HPDE6-E6E7 (cell line): ENCODE results near the gene CNPY1.

Source experiments
- DNase-seq: peaks from one replicate; pipeline ENCODE4 v3.0.0; 2011; ENCODE audit warnings: missing footprints; ENCODE audit errors: extremely low spot score

Gene CNPY1

GRCh38 chr7:155559519-155560108, 13.3 kb upstream of the CNPY1 start:
- no peak for DNase-seq

GRCh38 chr7:155558961-155559360, 12.6 kb upstream of the CNPY1 start:
- no peak for DNase-seq

- no peak for DNase-seq
Observed at GRCh38 chr7:155558351-155558750, 12.0 kb upstream of the CNPY1 start.

DNA sequence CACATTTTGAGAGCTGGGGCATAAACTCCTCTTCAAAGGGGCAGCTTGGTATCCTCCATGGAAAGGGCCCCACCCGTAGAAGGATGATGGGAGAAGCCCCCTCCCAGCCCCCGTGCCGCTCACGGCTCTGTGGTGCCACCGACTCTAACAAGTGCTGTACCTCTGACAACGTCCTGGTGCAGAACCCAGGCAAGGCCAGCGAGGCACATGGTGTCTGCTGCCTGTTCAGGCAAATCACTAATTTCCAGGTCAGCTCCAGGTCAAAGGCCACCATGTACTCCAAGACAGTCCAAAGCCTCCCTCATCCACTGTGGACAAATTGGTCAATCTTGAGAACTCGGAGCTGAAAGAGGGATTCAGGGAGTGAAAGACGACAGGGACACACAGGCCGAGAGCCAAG, 11.4 kb upstream of the CNPY1 start:
- DNase-seq: no peak

- no peak for DNase-seq
Observed at GRCh38 chr7:155556763-155557162, 10.4 kb upstream of the CNPY1 start.

DNA sequence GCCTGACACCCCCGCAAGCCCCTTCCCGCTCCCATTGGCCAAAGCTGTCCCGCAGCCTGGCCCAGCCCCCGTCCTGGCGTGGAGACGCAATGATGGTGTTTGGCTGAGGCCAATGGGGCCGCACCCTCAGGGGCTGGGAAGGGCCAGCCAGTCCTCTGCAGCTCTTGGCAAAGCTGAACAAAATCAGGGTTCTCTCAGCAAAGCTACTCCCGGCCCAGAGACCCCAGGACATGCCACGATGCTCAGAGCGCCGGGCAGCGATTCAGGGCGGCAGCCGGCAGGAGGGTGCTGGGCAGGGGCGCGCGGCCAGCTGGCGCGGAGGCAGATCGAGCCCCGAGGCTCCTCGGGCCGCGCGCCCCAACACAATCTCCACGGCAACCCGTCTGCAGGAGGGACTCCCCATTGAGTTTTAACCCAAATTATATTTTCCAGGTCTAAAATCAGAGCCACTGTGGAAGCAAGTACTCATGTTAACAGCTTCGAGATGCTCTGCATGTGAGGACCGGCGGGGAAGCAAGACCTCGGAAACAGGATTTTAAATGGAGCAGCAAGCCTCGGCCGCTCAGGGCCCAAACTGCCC, 8.8 kb upstream of the CNPY1 start:
- DNase-seq: no peak

DNA sequence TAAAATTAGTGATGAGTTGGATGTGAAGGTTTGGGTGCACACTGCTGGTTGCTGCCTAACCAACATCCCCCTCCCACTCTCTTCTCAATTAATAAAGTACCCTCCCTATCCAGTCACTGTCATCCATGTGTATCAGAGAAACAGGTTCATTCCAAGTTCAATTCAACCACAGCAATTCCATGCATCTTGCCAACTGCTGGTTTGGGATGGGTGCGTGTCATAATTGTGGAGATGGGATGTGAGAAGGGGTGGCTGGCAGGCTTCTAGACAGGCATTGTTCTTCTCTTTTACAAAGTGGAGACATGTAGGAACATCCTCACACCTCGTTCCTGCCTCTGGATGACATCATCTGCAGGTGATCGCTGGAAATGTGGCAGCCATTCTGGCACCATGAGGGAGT, 7.5 kb upstream of the CNPY1 start:
- DNase-seq: no peak

DNA sequence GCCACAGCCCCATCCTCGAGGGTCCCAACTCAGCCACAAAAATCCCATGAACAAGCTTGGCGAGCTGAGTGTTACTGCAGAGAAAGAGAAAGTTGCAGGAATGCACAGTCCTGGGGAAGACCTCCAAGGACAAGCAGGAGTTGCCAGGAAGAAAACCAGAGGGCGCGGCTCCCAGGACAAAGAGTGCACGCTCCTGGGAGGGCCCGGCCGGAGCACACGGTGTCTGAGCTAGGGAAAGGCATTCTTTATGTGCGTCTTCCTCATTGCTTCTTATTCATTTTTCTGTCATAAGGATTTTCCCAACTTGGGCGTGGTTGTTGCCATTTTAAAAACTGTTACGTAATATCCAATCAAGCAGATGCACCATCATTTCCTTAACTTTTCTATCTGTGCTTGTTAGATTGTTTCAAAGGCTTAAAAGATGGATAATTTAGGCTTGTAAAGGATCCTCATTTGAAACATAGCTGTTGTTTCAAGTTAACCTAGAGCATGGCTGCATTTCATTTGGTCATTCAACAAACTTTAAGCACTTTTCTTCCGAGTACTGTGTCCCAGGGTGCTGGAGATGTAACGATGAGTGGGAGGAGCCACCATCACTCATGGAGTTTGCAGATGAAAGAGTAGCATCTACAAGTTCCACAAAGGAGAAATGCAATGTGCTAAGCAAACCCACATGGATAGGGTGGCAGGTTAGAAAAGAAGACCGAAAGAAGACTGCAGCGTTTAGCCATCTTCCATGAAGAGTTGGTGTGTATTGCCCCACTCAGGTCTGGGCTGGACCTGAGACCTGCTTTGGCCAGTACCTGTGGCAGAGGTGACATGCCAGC, 5.6 kb upstream of the CNPY1 start:
- DNase-seq: no peak

GRCh38 chr7:155550916-155551315, 4.6 kb upstream of the CNPY1 start:
- DNase-seq: no peak

- no peak for DNase-seq
Observed at GRCh38 chr7:155549226-155549625, 2.9 kb upstream of the CNPY1 start.

DNA sequence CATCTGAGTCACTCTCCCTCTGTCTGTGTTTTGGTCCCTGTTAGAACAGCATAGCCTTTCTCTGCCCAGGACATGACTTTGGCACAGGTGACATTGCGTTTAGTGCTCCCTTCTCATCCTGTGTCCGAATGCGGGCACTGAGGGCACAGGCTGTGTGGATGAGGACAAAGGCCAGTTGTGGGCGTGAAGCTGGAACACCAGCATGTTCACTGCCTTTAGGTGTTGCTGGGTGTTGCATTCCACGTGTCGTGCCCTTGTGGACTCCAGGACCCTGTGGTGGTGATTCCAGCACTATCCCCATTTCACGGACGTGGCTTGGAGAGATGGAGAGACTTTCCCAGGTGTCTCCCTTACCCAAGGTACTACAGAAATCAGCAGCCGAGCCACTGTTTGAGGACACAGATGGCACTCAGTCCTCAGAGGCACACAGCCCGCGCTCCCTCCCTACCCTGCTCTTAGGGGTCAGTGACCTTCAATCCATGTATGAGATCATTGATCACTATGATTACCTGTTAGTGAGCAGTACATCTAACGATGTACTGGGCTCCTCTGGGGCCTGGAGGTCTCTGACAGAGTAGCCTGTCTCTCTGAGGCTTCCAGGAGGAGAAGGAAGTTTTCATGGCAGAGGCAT, 917 bp upstream of the CNPY1 start:
- no peak for DNase-seq

GRCh38 chr7:155545348-155545747, 1.0 kb downstream of the CNPY1 start:
- no peak for DNase-seq

DNA sequence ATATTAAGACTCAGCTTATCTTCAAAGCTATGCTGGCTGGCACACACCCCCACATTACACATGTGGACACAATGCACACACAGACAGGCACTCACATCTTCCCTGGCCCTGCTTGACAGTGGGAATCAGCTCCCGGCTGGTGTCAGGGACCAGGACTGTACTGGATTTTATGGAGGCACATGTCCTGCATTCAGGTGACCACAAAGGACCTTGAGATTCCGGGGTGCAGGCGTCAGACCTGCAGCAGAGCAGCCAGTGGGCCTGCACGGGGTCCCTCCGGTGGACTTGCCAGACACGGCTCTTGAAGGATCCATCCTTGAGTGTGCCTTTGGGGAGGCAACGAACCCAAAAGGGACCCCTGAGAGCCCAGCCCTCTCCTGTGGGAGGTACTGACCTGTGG, 1.9 kb downstream of the CNPY1 start:
- DNase-seq: no peak

DNA sequence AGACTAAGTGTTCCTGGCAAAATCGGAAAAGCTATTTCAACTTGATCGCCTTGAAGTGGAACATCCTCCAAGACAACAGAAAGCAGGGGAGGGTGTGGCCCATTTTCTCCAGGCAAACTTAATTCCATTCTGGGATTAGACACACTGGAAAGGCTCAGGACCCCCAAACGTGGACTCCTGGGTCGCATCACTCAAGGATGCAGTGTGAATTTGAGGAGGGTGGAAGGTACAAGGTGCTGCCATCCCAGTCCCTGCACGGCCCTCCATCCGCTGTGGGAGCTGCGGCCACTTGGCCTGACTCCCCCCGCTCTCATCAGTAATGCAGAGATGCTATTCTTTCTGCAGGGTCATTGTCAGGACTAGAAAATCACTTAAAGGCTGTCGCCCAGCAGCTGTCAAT, 2.4 kb downstream of the CNPY1 start:
- no peak for DNase-seq

DNA sequence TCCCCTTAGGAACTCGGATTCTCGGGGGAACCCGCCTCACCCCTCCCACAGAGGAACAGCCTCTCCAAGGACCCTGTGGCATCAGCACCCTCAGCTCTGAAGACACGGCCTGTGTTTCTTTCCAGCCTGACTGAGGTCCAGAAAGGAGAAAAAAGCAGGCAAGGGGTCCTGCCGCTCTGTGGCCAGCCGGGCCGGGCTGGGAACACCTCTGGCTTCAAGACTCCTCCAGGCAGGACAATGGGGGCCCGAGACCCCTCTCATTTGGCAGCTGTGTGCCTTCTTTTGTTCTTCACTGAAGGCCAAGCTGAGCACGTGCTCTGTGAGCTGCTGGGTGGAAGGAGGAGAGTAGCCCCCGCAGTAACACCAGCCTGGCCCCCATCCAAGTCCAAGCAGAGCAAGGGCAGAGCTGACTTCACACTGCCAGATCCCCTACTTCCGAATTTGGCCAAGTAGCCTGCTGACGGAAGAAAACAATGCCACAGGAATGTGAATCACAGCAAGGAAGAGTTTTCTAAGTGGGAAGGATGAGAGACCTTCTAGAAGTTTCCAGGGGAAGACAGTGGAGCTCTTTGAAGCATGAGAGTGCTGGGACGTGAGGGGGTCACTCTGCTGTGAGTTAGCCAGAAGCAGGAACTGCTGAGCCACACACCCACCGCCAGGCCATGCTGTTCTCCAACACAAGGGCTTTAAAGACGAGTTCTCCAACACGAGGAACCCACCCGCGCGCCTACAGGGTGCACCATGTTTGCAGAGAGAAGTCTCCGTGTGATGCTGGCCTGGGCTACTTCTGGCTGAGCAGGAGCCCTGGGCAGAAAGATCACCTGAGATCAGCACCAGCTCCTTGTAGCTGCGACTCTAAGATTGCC, 3.1 kb downstream of the CNPY1 start:
- DNase-seq: no peak

GRCh38 chr7:155541986-155542675, 4.2 kb downstream of the CNPY1 start:
- DNase-seq: no peak

- no peak for DNase-seq
Observed at GRCh38 chr7:155540553-155540952, 5.8 kb downstream of the CNPY1 start.

DNA sequence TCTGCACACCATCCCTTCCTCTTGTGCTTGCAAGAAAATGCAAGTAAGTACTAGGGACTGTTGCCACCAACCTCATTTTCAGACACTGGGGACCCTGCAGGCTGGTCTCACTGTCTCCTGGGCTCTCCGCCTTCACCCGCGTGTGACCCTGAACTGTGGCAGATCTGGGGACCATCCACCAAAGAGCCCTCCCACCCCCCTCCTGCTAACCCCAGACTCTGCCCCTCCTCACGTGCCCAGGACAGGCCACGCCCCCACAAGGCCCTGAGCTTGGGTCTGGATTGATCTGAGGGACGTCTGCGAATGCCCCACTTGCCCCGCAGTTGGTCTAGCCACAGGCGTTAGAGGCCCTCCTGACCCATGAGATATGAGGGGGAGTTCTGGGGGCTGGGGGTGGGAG, 8.1 kb downstream of the CNPY1 start:
- no peak for DNase-seq

DNA sequence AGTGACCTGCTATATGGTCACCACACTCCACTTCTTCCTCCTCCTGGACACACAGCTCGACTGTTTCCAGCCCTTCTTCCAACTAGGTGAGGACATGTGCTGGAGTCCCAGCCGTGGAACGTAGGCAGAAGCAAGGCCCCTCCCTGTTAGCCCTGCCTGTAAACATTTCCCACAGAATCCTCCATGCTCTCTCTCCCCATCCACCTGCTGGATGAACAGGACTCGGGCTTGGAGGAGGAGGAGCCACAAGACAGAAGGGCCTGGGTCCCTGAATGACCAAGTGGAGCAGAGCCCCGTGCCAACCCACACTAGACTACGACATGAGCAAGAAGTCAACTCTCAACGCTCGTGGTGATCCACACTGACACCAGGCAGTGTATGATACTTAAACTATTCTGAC, 9.9 kb downstream of the CNPY1 start:
- no peak for DNase-seq

DNA sequence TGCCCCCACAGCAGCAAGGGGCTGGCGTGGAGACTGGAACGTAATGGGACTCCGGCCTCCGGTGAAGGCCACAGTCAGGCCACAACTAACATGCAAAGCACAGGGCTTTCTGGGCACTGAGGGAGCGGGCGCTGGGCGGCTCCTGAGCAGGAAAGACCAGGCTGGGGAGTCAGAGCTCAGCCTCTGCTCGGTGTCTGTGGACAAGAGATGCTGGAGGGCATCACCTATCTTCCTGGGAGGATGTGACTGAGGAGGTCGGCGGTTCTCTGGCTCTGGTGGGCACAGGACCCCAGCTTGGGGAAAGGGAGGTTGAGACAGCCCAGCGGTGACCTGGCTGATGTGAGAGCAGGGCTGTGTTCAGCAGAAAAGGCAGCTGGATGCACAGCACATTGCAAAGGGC, 11.7 kb downstream of the CNPY1 start:
- no peak for DNase-seq
